ENCODE results near the gene AP2B1.

AP2B1 gene

GRCh38 chr17:35575759-35576158, 11.4 kb upstream of the AP2B1 start:
- no peak overlapping the region for H3K14ac ChIP-seq (ENCODE audit: low read length)
- no peaks in the 10 kb centered on the region for H3K9me3 ChIP-seq (ENCODE audit: insufficient read depth, low read depth, low read length)
- H3K79me2 ChIP-seq (ENCODE audit: control insufficient read depth, insufficient read depth, low read length, poor library complexity): peaks cover 7% of the 10 kb centered on the region
- no peak overlapping the region for H3K18ac ChIP-seq (ENCODE audit: low read length)
- H3K36me3 ChIP-seq (ENCODE audit: control insufficient read depth in 1 of 2, insufficient read depth in 2 of 2, low read length in 2 of 2): peaks cover 7% of the 10 kb centered on the region in 2 experiments
- peaks cover 10% of the 10 kb centered on the region for H3K79me1 ChIP-seq (ENCODE audit: low read length)
- H3K9ac ChIP-seq (ENCODE audit: low read length): no peak overlapping the region
- no peak overlapping the region for H4K12ac ChIP-seq (ENCODE audit: low read depth, low read length)
- no peak overlapping the region for H2AFZ ChIP-seq (ENCODE audit: insufficient read depth, low read length, poor library complexity)
- peaks cover 3 to 6% of the 10 kb centered on the region in 2 experiments for H3K4me1 ChIP-seq (ENCODE audit: control insufficient read depth in 1 of 2, insufficient read depth in 2 of 2, low read length in 2 of 2)
- no peak overlapping the region for H3K4ac ChIP-seq (ENCODE audit: low read depth, low read length)
- no peak overlapping the region for H3K23ac ChIP-seq (ENCODE audit: low read length)
- H2AK5ac ChIP-seq (ENCODE audit: low read length): no peak overlapping the region
- no peak overlapping the region for H4K8ac ChIP-seq (ENCODE audit: low read depth, low read length)
- no peak overlapping the region for H4K91ac ChIP-seq (ENCODE audit: low read depth, low read length)
- DNase-seq: no peak
- no peak overlapping the region for H2BK120ac ChIP-seq (ENCODE audit: insufficient read depth, low read length, poor library complexity)
- H3K27me3 ChIP-seq (ENCODE audit: insufficient read depth, low read length): no peaks in the 10 kb centered on the region
- no peak overlapping the region for H3K27ac ChIP-seq (ENCODE audit: low read depth, low read length)
- H3K4me2 ChIP-seq (ENCODE audit: low read length): no peak overlapping the region
- no peak overlapping the region for H2BK5ac ChIP-seq (ENCODE audit: low read depth, low read length, poor library complexity)
- H3K4me3 ChIP-seq (ENCODE audit: low read depth, low read length): no peak overlapping the region
- H2BK12ac ChIP-seq (ENCODE audit: low read length): no peak overlapping the region
- no CpG with 5 or more reads among the region's 3 CpGs for WGBS (ENCODE audit: extremely low coverage, insufficient coverage, insufficient read length)

DNA sequence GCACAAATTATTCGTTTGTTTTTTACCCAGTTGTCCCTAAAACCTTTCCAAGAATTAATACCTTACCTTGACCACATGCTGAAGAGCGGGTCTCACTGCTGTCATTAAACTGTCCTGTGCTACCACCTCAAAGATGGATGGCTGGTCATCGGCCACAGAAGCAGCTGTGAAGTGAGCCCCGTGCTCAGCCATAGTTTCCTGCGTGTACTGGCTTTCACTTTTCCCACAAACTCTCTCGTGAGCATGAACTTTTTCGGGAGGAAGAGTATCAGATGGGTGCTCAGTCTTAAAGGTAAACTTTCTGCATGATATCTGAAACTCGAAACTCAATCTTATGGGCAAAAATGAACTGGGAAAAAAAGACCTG, 9.3 kb upstream of the AP2B1 start:
- Histone ChIP-seq H3K79me1 (ENCODE audit: low read length) (peaks cover 10% of the 10 kb centered on the region), H3K4me1 (ENCODE audit: control insufficient read depth in 1 of 2, insufficient read depth in 2 of 2, low read length in 2 of 2) (peaks cover 3 to 6% of the 10 kb centered on the region in 2 experiments), H4K91ac (ENCODE audit: low read depth, low read length) (peak overlapping the region; percentile 69)

GRCh38 chr17:35578197-35578928, 8.8 kb upstream of the AP2B1 start, which contains the start of gene PEX12:
Gene PEX12 (minus strand): TSS chr17:35578571. CDS start chr17:35578021, 550 bp downstream.
- Histone ChIP-seq H2AFZ (ENCODE audit: insufficient read depth, low read length, poor library complexity) (peak within 1 kb of the TSS; percentile 99), H3K36me3 (ENCODE audit: control insufficient read depth in 1 of 2, insufficient read depth in 2 of 2, low read length in 2 of 2) (peaks cover 4 to 7% of the 10 kb centered on the region in 2 experiments), H3K4me2 (ENCODE audit: low read length) (peak within 1 kb of the TSS; percentile 95), H3K79me1 (ENCODE audit: low read length) (peaks cover 10% of the 10 kb centered on the region), H2BK5ac (ENCODE audit: low read depth, low read length, poor library complexity) (peak within 1 kb of the TSS; percentile 81), H3K9me3 (ENCODE audit: insufficient read depth, low read depth, low read length) (no peaks in the 10 kb centered on the region), H3K18ac (ENCODE audit: low read length) (peak within 1 kb of the TSS; percentile 90), H4K8ac (ENCODE audit: low read depth, low read length) (peak within 1 kb of the TSS; percentile 99), H3K4ac (ENCODE audit: low read depth, low read length) (peak within 1 kb of the TSS; percentile 89), H3K4me3 (ENCODE audit: low read depth, low read length) (peak within 1 kb of the TSS; percentile 89), H3K79me2 (ENCODE audit: control insufficient read depth, insufficient read depth, low read length, poor library complexity) (peaks cover 7% of the 10 kb centered on the region), H3K23ac (ENCODE audit: low read length) (no peak within 1 kb of the TSS), H3K14ac (ENCODE audit: low read length) (peak within 1 kb of the TSS; percentile 93), H4K91ac (ENCODE audit: low read depth, low read length) (peak within 1 kb of the TSS; percentile 75), H2BK120ac (ENCODE audit: insufficient read depth, low read length, poor library complexity) (peak within 1 kb of the TSS; percentile 84), H3K9ac (ENCODE audit: low read length) (peak within 1 kb of the TSS; percentile 97), H3K27ac (ENCODE audit: low read depth, low read length) (peak within 1 kb of the TSS; percentile 64), H3K4me1 (ENCODE audit: control insufficient read depth in 1 of 2, insufficient read depth in 2 of 2, low read length in 2 of 2) (peaks cover 3 to 6% of the 10 kb centered on the region in 2 experiments), H3K27me3 (ENCODE audit: insufficient read depth, low read length) (no peaks in the 10 kb centered on the region), H4K12ac (ENCODE audit: low read depth, low read length) (peak within 1 kb of the TSS; percentile 95), H2BK12ac (ENCODE audit: low read length) (no peak within 1 kb of the TSS), H2AK5ac (ENCODE audit: low read length) (peak within 1 kb of the TSS; percentile 91)
- no CpG with 5 or more reads among the region's 45 CpGs for WGBS (ENCODE audit: extremely low coverage, insufficient coverage, insufficient read length)
- peak; percentile 77 to 80 for DNase-seq

More for the DNA sequence above, 9.3 kb upstream of the AP2B1 start:
- no CpG with 5 or more reads among the region's 8 CpGs for WGBS (ENCODE audit: extremely low coverage, insufficient coverage, insufficient read length)
- H3K18ac ChIP-seq (ENCODE audit: low read length): peak overlapping the region; percentile 82
- H2AFZ ChIP-seq (ENCODE audit: insufficient read depth, low read length, poor library complexity): peak overlapping the region; percentile 99
- H4K8ac ChIP-seq (ENCODE audit: low read depth, low read length): peak overlapping the region; percentile 96
- DNase-seq: peak in 1 of 2 donors; percentile 21
- peaks cover 7% of the 10 kb centered on the region for H3K79me2 ChIP-seq (ENCODE audit: control insufficient read depth, insufficient read depth, low read length, poor library complexity)
- peak overlapping the region; percentile 97 for H3K9ac ChIP-seq (ENCODE audit: low read length)
- peaks cover 4 to 7% of the 10 kb centered on the region in 2 experiments for H3K36me3 ChIP-seq (ENCODE audit: control insufficient read depth in 1 of 2, insufficient read depth in 2 of 2, low read length in 2 of 2)
- peak overlapping the region; percentile 42 for H3K4ac ChIP-seq (ENCODE audit: low read depth, low read length)
- H3K27me3 ChIP-seq (ENCODE audit: insufficient read depth, low read length): no peaks in the 10 kb centered on the region
- H2BK12ac ChIP-seq (ENCODE audit: low read length): no peak overlapping the region
- peak overlapping the region; percentile 70 for H2BK5ac ChIP-seq (ENCODE audit: low read depth, low read length, poor library complexity)
- H3K27ac ChIP-seq (ENCODE audit: low read depth, low read length): no peak overlapping the region
- H3K4me2 ChIP-seq (ENCODE audit: low read length): peak overlapping the region; percentile 95
- peak overlapping the region; percentile 91 for H2AK5ac ChIP-seq (ENCODE audit: low read length)
- peak overlapping the region; percentile 71 for H3K14ac ChIP-seq (ENCODE audit: low read length)
- H3K9me3 ChIP-seq (ENCODE audit: insufficient read depth, low read depth, low read length): no peaks in the 10 kb centered on the region
- no peak overlapping the region for H3K23ac ChIP-seq (ENCODE audit: low read length)
- peak overlapping the region; percentile 89 for H3K4me3 ChIP-seq (ENCODE audit: low read depth, low read length)
- peak overlapping the region; percentile 89 for H4K12ac ChIP-seq (ENCODE audit: low read depth, low read length)
- H2BK120ac ChIP-seq (ENCODE audit: insufficient read depth, low read length, poor library complexity): peak overlapping the region; percentile 84

- peak overlapping the region; percentile 90 for H3K18ac ChIP-seq (ENCODE audit: low read length)
- peak overlapping the region; percentile 99 for H4K8ac ChIP-seq (ENCODE audit: low read depth, low read length)
- peak overlapping the region; percentile 79 for H2BK120ac ChIP-seq (ENCODE audit: insufficient read depth, low read length, poor library complexity)
- H2AFZ ChIP-seq (ENCODE audit: insufficient read depth, low read length, poor library complexity): peak overlapping the region; percentile 89
- H2AK5ac ChIP-seq (ENCODE audit: low read length): no peak overlapping the region
- H3K14ac ChIP-seq (ENCODE audit: low read length): peak overlapping the region; percentile 93
- DNase-seq: no peak
- peak overlapping the region; percentile 89 for H3K4me3 ChIP-seq (ENCODE audit: low read depth, low read length)
- H3K4ac ChIP-seq (ENCODE audit: low read depth, low read length): peak overlapping the region; percentile 89
- H3K27ac ChIP-seq (ENCODE audit: low read depth, low read length): peak overlapping the region; percentile 64
- H3K23ac ChIP-seq (ENCODE audit: low read length): no peak overlapping the region
- H2BK12ac ChIP-seq (ENCODE audit: low read length): no peak overlapping the region
- no peaks in the 10 kb centered on the region for H3K27me3 ChIP-seq (ENCODE audit: insufficient read depth, low read length)
- WGBS (ENCODE audit: extremely low coverage, insufficient coverage, insufficient read length): no CpG with 5 or more reads among the region's 11 CpGs
- peaks cover 7% of the 10 kb centered on the region for H3K79me2 ChIP-seq (ENCODE audit: control insufficient read depth, insufficient read depth, low read length, poor library complexity)
- peak overlapping the region; percentile 95 for H4K12ac ChIP-seq (ENCODE audit: low read depth, low read length)
- H3K9me3 ChIP-seq (ENCODE audit: insufficient read depth, low read depth, low read length): no peaks in the 10 kb centered on the region
- H3K4me1 ChIP-seq (ENCODE audit: control insufficient read depth in 1 of 2, insufficient read depth in 2 of 2, low read length in 2 of 2): peaks cover 3 to 6% of the 10 kb centered on the region in 2 experiments
- H3K79me1 ChIP-seq (ENCODE audit: low read length): peaks cover 10% of the 10 kb centered on the region
- peak overlapping the region; percentile 95 for H3K4me2 ChIP-seq (ENCODE audit: low read length)
- H3K36me3 ChIP-seq (ENCODE audit: control insufficient read depth in 1 of 2, insufficient read depth in 2 of 2, low read length in 2 of 2): peaks cover 1 to 5% of the 10 kb centered on the region in 2 experiments
- peak overlapping the region; percentile 75 for H4K91ac ChIP-seq (ENCODE audit: low read depth, low read length)
- peak overlapping the region; percentile 97 for H3K9ac ChIP-seq (ENCODE audit: low read length)
- peak overlapping the region; percentile 81 for H2BK5ac ChIP-seq (ENCODE audit: low read depth, low read length, poor library complexity)
Observed at GRCh38 chr17:35578929-35579432, 8.1 kb upstream of the AP2B1 start.

Data from trophoblast cell (in vitro differentiated cells and primary cell).